HepG2 (cell line): ENCODE data around the gene CHPF. TPM values are rescaled to one million over a fixed set of nuclear protein-coding genes. Genes with fewer than 3 reads are reported as not detected.
A peak's percentile ranks its signal among the peaks of the same experiment; 100 is the strongest.

Experiments
- ARID2 ChIP-seq: sonication (generic); formaldehyde crosslinking; IDR thresholded peaks from 2 replicates; pipeline ENCODE4 v1.8.1; 2022; ENCODE audit warnings: mild to moderate bottlenecking, missing genetic modification reagents, borderline replicate concordance
- CREB1 ChIP-seq, 2 experiments: fragments of 450-650 bp in 1 of 2; IDR thresholded peaks; 2 replicates each; pipeline ENCODE4 v1.6.1; 2016 to 2017; ENCODE audit warnings: control low read depth in 1 of 2, mild to moderate bottlenecking in 1 of 2, missing compliant biosample characterization in 1 of 2, missing genetic modification characterization in 1 of 2
- HDAC2 ChIP-seq: sonication (generic); formaldehyde crosslinking; IDR thresholded peaks from 2 replicates; pipeline ENCODE4 v1.4.0; 2020; ENCODE audit warnings: missing genetic modification reagents
- HES4 ChIP-seq: sonication (generic); formaldehyde crosslinking; IDR thresholded peaks from 2 replicates; pipeline ENCODE4 v1.9.0; 2021; ENCODE audit warnings: mild to moderate bottlenecking, missing genetic modification reagents, borderline replicate concordance
- KLF11 ChIP-seq: IDR thresholded peaks from 2 replicates; pipeline ENCODE4 v1.6.1; 2016; ENCODE audit warnings: missing compliant biosample characterization
- NCOA1 ChIP-seq: sonication (generic); formaldehyde crosslinking; IDR thresholded peaks from 2 replicates; pipeline ENCODE4 v1.9.0; 2021; ENCODE audit warnings: missing genetic modification reagents
- NKX3-1 ChIP-seq: sonication (generic); formaldehyde crosslinking; IDR thresholded peaks from 2 replicates; pipeline ENCODE4 v1.5.0; 2020; ENCODE audit warnings: missing genetic modification reagents
- REPIN1 ChIP-seq: sonication (generic); formaldehyde crosslinking; IDR thresholded peaks from 2 replicates; pipeline ENCODE4 v1.8.0; 2022; ENCODE audit warnings: missing genetic modification reagents, low read depth, mild to moderate bottlenecking, borderline replicate concordance
- SALL1 ChIP-seq: sonication (generic); formaldehyde crosslinking; IDR thresholded peaks from 2 replicates; pipeline ENCODE4 v1.8.0; 2022; ENCODE audit warnings: mild to moderate bottlenecking, missing genetic modification reagents
- SMC3 ChIP-seq: IDR thresholded peaks from 2 replicates; pipeline ENCODE4 v1.6.1; 2011; ENCODE audit warnings: low read length, improper control_type of control experiment
- SNAPC2 ChIP-seq: sonication (generic); formaldehyde crosslinking; IDR thresholded peaks from 2 replicates; pipeline ENCODE4 v1.8.1; 2022; ENCODE audit warnings: mild to moderate bottlenecking, missing genetic modification reagents
- SP4 ChIP-seq: sonication (generic); formaldehyde crosslinking; IDR thresholded peaks from 2 replicates; pipeline ENCODE4 v1.8.1; 2023; ENCODE audit warnings: mild to moderate bottlenecking, missing genetic modification reagents
- TARDBP ChIP-seq: sonication (generic); formaldehyde crosslinking; IDR thresholded peaks from 2 replicates; pipeline ENCODE4 v1.8.0; 2022; ENCODE audit warnings: mild to moderate bottlenecking, missing genetic modification reagents
- TBX2 ChIP-seq: sonication (generic); formaldehyde crosslinking; IDR thresholded peaks from 2 replicates; pipeline ENCODE4 v1.5.0; 2020; ENCODE audit warnings: missing genetic modification reagents, mild to moderate bottlenecking, borderline replicate concordance
- TCF12 ChIP-seq, 2 experiments: fragments of 450-650 bp in 1 of 2; sonication (generic) in 1 of 2; formaldehyde crosslinking in 1 of 2; IDR thresholded peaks; 2 replicates each; pipeline versions ENCODE4 v1.6.1 to v1.8.0; 2017 to 2022; ENCODE audit warnings: antibody characterized with exemption in 1 of 2, mild to moderate bottlenecking in 1 of 2, missing genetic modification reagents in 1 of 2, moderate library complexity in 1 of 2
- ZBTB7A ChIP-seq: sonication (generic); formaldehyde crosslinking; IDR thresholded peaks from 2 replicates; pipeline ENCODE4 v1.8.0; 2022; ENCODE audit warnings: mild to moderate bottlenecking, missing genetic modification reagents
- ZC3H13 ChIP-seq: sonication (generic); formaldehyde crosslinking; IDR thresholded peaks from 2 replicates; pipeline ENCODE4 v1.8.1; 2023; ENCODE audit warnings: mild to moderate bottlenecking, missing genetic modification reagents, moderate library complexity
- ZFAT ChIP-seq: sonication (generic); formaldehyde crosslinking; conservative IDR thresholded peaks from 2 replicates; pipeline ENCODE4 v1.8.1; 2023; ENCODE audit warnings: missing genetic modification reagents, inconsistent platforms
- ZNF496 ChIP-seq: sonication (generic); formaldehyde crosslinking; IDR thresholded peaks from 2 replicates; pipeline ENCODE4 v1.8.1; 2023; ENCODE audit warnings: mild to moderate bottlenecking, moderate library complexity, missing genetic modification reagents; ENCODE audit not compliant: insufficient replicate concordance
- ZNF589 ChIP-seq: sonication (generic); formaldehyde crosslinking; conservative IDR thresholded peaks from 2 replicates; pipeline ENCODE4 v1.8.0; 2022; ENCODE audit warnings: mild to moderate bottlenecking, moderate library complexity, missing genetic modification reagents
- ZNF879 ChIP-seq: sonication (generic); formaldehyde crosslinking; IDR thresholded peaks from 2 replicates; pipeline ENCODE4 v1.8.1; 2023; ENCODE audit warnings: missing genetic modification reagents
- ZNF891 ChIP-seq: sonication (generic); formaldehyde crosslinking; IDR thresholded peaks from 2 replicates; pipeline ENCODE4 v1.5.0; 2020; ENCODE audit warnings: mild to moderate bottlenecking, missing genetic modification reagents
- ZSCAN22 ChIP-seq: sonication (generic); formaldehyde crosslinking; IDR thresholded peaks from 2 replicates; pipeline ENCODE4 v1.4.0; 2020; ENCODE audit warnings: mild to moderate bottlenecking, missing genetic modification reagents
- polyA plus RNA-seq, 8 experiments: library from polyadenylated mRNA; depleted of rRNA in 3 of 8; stranded (reverse) in 7 of 8; unstranded in 1 of 8; fragments of >200 nt; fragmentation: Illumina TruSeq in 4 of 8; extraction: Trizol in 4 of 8; gene quantifications; 2 replicates each; pipeline versions ENCODE4 v1.2.1 to v1.2.3, GENCODE V29; 2011 to 2016; ENCODE audit warnings: low read depth in 4 of 8, missing spikeins in 1 of 8, mixed read lengths in 1 of 8; ENCODE audit not compliant: insufficient read depth in 1 of 8
- total RNA-seq, 5 experiments: library from RNA; depleted of rRNA; stranded (reverse); fragments of >200 nt; fragmentation: Illumina TruSeq; extraction: Trizol; gene quantifications; 2 replicates each; pipeline ENCODE4 v1.2.3, GENCODE V29; 2016; ENCODE audit warnings: low read depth in 1 of 5
- TF ChIP-seq, protein P1 (sequence below): IDR thresholded peaks from 2 replicates; pipeline ENCODE4 v1.6.1; 2012; ENCODE audit warnings: inconsistent platforms
- TF ChIP-seq, protein P2 (sequence below): IDR thresholded peaks from 2 replicates; pipeline ENCODE4 v1.6.1; 2012; ENCODE audit warnings: low read length, improper control_type of control experiment

The CHPF gene
- total and polyA plus RNA-seq, 2 of the 13 experiments (the other 11 are each of a cell fraction or from before 2014, with no cell fraction given), result 79.6 to 111 TPM

DNA sequence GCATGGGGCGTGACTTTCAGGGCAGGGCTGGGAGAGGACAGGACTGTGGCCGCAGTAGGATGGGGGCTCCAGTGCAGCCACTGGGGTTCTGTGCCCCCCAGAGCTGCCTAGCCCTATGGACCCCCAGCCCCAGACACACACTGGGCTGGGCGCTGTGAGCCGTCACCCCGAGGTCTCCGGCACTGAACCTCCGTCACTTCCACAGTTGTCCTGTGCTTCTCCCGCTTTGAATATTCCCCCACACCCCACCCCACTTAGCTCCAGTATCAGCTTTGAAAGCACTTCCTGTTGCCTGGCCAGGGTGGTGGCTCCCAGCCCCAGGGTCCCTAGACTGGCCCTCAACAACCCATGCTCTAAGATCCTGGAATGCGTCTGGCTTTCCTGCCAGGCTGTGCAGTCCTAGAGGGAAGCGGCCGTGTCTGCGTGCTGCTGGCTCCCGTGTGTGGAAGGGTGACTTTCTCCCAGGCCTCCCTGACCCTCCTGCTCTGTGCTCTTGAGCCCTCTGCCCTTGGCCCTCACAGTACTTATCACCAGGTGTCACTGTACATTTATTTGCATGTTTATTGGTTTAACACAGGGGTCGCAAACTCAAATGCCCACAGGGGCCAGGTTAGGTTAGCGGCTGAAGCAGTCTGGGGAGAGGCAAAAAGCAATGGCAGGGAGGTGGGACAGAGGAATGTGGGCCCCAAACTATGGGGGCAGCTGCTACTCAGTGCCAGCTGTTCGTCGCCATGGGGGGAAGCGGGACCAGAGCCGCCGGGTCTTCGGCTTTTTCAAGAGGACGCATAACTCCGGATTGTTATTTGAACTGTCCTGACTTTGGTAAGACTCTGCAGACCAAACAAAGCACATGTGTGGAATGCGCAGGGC lies 17.8 kb upstream of the CHPF start (continued):
- peak; percentile 59; the same call in 1 of the 2 replicates for TF ChIP-seq ZC3H13 (CRISPR knock-in tag)
- 0 out of 2 replicates have a peak, but pooled peaks have one; percentile 13 for TF ChIP-seq HDAC2 (CRISPR knock-in tag)
- TF ChIP-seq TCF12 (IDR thresholded peaks at IDR 0.05), result no peak
- no peak for TF ChIP-seq TCF12 (CRISPR knock-in tag; IDR thresholded peaks at IDR 0.05)
- TF ChIP-seq, protein P1, sequence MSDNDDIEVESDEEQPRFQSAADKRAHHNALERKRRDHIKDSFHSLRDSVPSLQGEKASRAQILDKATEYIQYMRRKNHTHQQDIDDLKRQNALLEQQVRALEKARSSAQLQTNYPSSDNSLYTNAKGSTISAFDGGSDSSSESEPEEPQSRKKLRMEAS, result no peak; the same call in 1 of the 2 replicates
- TF ChIP-seq ZNF589, result peak; percentile 42; the same call in 1 of the 2 replicates
- TF ChIP-seq REPIN1 (CRISPR knock-in tag), result no peak
- no peak for TF ChIP-seq ZSCAN22 (CRISPR knock-in tag)
- no peak for TF ChIP-seq KLF11 (CRISPR knock-in tag)
- 0 out of 2 replicates have a peak, but pooled peaks have one; percentile 33 for TF ChIP-seq ARID2 (CRISPR knock-in tag)
- peak; percentile 72; the same call in 1 of the 2 replicates for TF ChIP-seq TARDBP (CRISPR knock-in tag)
- no peak for TF ChIP-seq ZNF879 (CRISPR knock-in tag)
- TF ChIP-seq CREB1 (IDR thresholded peaks at IDR 0.05), result no peak
- no peak for TF ChIP-seq CREB1 (CRISPR knock-in tag; IDR thresholded peaks at IDR 0.05)
- peak; percentile 69 for TF ChIP-seq SP4
- 0 out of 2 replicates have a peak, but pooled peaks have one; percentile 43 for TF ChIP-seq ZNF891 (CRISPR knock-in tag)
- TF ChIP-seq SALL1, result peak; percentile 23; the same call in 1 of the 2 replicates
- TF ChIP-seq ZFAT (CRISPR knock-in tag), result no peak
- TF ChIP-seq NCOA1, result peak; percentile 81; the same call in 1 of the 2 replicates
- 0 out of 2 replicates have a peak, but pooled peaks have one; percentile 5 for TF ChIP-seq SMC3
- TF ChIP-seq, protein P2, sequence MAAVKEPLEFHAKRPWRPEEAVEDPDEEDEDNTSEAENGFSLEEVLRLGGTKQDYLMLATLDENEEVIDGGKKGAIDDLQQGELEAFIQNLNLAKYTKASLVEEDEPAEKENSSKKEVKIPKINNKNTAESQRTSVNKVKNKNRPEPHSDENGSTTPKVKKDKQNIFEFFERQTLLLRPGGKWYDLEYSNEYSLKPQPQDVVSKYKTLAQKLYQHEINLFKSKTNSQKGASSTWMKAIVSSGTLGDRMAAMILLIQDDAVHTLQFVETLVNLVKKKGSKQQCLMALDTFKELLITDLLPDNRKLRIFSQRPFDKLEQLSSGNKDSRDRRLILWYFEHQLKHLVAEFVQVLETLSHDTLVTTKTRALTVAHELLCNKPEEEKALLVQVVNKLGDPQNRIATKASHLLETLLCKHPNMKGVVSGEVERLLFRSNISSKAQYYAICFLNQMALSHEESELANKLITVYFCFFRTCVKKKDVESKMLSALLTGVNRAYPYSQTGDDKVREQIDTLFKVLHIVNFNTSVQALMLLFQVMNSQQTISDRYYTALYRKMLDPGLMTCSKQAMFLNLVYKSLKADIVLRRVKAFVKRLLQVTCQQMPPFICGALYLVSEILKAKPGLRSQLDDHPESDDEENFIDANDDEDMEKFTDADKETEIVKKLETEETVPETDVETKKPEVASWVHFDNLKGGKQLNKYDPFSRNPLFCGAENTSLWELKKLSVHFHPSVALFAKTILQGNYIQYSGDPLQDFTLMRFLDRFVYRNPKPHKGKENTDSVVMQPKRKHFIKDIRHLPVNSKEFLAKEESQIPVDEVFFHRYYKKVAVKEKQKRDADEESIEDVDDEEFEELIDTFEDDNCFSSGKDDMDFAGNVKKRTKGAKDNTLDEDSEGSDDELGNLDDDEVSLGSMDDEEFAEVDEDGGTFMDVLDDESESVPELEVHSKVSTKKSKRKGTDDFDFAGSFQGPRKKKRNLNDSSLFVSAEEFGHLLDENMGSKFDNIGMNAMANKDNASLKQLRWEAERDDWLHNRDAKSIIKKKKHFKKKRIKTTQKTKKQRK, result no peak
- TF ChIP-seq SNAPC2 (CRISPR knock-in tag), result peak; percentile 51; the same call in 1 of the 2 replicates
- no peak for TF ChIP-seq NKX3-1 (CRISPR knock-in tag)
- peak; percentile 58; the same call in 1 of the 2 replicates for TF ChIP-seq TBX2 (CRISPR knock-in tag)
- peak; percentile 24; the same call in 1 of the 2 replicates for TF ChIP-seq ZBTB7A (CRISPR knock-in tag)
- no peak for TF ChIP-seq ZNF496 (CRISPR knock-in tag)
- TF ChIP-seq HES4 (CRISPR knock-in tag), result no peak
